ENCODE results near the gene DSG4. TPM values are rescaled to one million over a fixed set of nuclear protein-coding genes. Genes with fewer than 3 reads are reported as not detected.
"Not testable (repeated sequence)": the region's sequence is repeated elsewhere in the genome, so short reads cannot be mapped to it uniquely, and the experiment has no call there.

The DSG4 gene, protein sequence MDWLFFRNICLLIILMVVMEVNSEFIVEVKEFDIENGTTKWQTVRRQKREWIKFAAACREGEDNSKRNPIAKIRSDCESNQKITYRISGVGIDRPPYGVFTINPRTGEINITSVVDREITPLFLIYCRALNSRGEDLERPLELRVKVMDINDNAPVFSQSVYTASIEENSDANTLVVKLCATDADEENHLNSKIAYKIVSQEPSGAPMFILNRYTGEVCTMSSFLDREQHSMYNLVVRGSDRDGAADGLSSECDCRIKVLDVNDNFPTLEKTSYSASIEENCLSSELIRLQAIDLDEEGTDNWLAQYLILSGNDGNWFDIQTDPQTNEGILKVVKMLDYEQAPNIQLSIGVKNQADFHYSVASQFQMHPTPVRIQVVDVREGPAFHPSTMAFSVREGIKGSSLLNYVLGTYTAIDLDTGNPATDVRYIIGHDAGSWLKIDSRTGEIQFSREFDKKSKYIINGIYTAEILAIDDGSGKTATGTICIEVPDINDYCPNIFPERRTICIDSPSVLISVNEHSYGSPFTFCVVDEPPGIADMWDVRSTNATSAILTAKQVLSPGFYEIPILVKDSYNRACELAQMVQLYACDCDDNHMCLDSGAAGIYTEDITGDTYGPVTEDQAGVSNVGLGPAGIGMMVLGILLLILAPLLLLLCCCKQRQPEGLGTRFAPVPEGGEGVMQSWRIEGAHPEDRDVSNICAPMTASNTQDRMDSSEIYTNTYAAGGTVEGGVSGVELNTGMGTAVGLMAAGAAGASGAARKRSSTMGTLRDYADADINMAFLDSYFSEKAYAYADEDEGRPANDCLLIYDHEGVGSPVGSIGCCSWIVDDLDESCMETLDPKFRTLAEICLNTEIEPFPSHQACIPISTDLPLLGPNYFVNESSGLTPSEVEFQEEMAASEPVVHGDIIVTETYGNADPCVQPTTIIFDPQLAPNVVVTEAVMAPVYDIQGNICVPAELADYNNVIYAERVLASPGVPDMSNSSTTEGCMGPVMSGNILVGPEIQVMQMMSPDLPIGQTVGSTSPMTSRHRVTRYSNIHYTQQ
- under 1 TPM in 3 of 4 donors, not detected in 1; 0.09 to 0.63 (median 0.19) TPM for total RNA-seq

DNA sequence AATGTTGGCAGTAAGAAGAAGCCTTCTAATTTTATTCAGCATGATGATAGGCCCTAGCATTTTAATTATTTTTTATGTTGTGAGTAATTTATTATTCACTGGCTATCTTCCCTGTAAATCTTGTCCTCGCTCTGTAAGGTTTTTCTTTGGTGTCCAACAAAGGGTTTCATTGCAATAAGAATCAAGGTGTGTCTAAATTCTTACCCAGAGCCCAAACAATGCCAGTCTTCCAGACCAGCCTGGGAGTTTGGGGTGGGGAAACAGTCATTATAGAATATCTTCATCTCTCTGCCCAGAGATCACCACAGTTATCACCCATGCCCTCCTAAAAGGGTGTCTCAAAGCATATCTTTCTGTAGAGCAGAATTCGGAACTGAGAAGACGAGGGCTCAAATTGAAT lies at the start of gene DSG4:
Gene DSG4 (plus strand): TSS at position 301 of the 400 bp plus-strand sequence. CDS start 135 bp downstream, outside the sequence.
- DNase-seq (ENCODE audit: low spot score) (no peak), ATAC-seq (ENCODE audit: low FRiP score) (no peak)
- TF ChIP-seq, protein P1, sequence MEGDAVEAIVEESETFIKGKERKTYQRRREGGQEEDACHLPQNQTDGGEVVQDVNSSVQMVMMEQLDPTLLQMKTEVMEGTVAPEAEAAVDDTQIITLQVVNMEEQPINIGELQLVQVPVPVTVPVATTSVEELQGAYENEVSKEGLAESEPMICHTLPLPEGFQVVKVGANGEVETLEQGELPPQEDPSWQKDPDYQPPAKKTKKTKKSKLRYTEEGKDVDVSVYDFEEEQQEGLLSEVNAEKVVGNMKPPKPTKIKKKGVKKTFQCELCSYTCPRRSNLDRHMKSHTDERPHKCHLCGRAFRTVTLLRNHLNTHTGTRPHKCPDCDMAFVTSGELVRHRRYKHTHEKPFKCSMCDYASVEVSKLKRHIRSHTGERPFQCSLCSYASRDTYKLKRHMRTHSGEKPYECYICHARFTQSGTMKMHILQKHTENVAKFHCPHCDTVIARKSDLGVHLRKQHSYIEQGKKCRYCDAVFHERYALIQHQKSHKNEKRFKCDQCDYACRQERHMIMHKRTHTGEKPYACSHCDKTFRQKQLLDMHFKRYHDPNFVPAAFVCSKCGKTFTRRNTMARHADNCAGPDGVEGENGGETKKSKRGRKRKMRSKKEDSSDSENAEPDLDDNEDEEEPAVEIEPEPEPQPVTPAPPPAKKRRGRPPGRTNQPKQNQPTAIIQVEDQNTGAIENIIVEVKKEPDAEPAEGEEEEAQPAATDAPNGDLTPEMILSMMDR (IDR thresholded peaks at IDR 0.05), result no peak

DNA sequence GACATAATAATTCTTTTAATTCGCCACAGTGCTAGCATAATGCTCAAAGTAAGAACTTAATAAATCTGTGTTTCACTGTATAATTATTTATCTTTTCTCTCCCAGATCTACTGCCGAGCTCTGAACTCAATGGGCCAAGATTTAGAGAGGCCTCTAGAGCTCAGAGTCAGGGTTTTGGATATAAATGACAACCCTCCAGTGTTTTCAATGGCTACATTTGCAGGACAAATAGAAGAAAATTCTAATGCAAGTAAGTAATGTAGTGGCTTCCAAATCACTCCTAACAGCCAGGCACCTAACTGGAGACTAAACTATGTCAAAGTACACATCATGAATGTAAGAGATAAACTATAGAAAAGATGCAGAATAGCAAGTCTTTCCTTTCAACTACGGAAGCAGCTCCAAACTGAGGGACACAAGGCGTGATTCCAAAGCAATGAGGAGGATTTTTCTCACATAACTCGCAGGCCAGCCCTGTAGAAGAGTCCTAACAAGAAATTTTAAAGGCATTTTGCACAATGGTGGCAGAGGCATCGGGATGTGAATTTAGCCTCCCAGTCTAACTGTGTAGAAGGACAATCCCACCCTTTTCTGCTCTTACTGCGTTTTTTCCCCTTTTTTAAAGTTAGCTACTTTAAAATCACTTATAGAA lies 46.7 kb upstream of the DSG4 start:
- DNase-seq (ENCODE audit: low spot score) (no peak), ATAC-seq (ENCODE audit: low FRiP score) (no peak)
- TF ChIP-seq, protein P1 (IDR thresholded peaks at IDR 0.05), result no peak

DNA sequence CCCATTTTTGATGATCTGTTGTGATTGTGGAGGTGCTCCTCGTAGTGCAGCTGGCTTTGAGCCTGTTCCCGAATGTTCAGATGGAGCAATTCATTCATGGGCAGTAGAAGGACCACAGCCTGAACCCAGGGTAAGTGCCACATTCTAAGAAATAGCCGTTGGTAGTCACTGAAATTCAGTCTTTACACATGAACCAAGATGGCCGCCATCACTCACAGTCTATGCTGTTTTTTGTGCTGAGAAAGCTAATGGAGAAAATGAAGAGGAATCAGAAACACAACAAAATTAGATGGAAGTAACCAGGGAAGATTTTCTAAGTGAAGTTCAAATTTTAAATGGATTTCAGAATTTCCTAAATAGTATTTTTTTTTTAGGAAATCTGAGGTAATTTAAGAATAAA lies 33.1 kb upstream of the DSG4 start:
- ATAC-seq (ENCODE audit: low FRiP score), result no peak
- DNase-seq (ENCODE audit: low spot score), result no peak
- TF ChIP-seq, protein P1 (IDR thresholded peaks at IDR 0.05), result no peak

DNA sequence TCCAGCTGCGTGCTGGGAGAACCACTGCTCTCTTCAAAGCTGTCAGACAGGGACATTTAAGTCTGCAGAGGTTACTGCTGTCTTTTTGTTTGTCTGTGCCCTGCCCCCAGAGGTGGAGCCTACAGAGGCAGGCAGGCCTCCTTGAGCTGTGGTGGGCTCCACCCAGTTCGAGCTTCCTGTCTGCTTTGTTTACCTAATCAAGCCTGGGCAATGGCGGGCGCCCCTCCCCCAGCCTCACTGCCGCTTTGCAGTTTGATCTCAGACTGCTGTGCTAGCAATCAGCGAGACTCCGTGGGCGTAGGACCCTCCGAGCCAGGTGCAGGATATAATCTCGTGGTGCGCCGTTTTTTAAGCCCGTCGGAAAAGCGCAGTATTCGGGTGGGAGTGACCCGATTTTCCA lies 23.2 kb upstream of the DSG4 start:
- DNase-seq (ENCODE audit: low spot score), result not testable (repeated sequence)

DNA sequence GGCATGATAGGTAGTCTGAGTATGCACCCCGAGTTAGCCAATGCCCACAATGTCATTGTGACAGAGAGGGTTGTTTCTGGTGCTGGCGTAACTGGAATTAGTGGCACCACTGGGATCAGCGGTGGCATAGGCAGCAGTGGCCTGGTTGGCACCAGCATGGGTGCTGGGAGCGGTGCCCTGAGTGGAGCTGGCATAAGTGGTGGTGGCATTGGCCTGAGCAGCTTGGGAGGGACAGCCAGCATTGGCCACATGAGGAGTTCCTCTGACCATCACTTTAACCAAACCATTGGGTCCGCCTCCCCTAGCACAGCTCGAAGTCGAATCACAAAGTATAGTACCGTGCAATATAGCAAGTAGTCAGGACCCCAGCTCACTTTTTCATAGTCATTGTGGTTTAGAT lies 21.6 kb upstream of the DSG4 start:
- no peak for DNase-seq (ENCODE audit: low spot score)
- ATAC-seq (ENCODE audit: low FRiP score), result no peak
- TF ChIP-seq, protein P1 (IDR thresholded peaks at IDR 0.05), result no peak

More for the DNA sequence above, 23.2 kb upstream of the DSG4 start:
- not testable (repeated sequence) for ATAC-seq (ENCODE audit: low FRiP score)

DNA sequence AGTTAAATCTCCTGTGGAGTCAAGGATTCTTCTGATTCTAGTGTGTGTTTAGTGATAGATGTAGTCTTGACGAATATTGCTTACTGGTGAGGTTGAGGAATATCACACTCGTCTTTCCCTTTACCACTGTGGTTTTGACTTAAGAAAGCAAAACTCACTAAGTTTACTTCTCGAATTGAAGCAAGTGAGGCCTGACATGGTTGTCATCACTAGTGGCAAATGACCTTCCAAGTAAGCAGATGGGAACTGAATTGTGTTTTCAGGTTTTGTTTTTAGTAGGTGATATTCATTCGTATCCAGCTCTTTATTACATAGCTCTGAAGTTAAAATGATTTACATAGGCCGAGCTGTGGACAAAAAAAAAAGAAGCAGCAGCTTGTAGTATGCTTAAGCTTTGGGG lies 20.6 kb upstream of the DSG4 start:
- ATAC-seq (ENCODE audit: low FRiP score), result no peak
- TF ChIP-seq, protein P1 (IDR thresholded peaks at IDR 0.05), result no peak
- no peak for DNase-seq (ENCODE audit: low spot score)

DNA sequence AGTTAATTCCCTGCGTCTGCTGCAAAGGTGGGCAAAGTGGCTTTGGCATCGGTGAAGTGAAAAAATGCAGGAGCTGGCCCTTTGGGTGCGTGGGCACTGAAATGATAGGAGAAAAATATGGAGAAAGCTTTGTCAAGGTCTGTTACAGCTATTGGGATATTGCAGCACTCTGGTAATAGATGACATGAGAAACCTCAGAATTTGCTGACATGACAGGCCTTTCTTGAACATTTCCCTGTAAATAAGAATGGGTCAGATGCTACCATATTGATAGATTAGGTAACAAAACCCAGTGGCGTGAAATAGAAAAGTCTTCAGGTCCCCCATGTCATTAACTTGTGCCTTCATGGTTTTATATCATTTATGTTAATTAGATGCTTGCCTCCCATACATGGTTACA lies 12.4 kb upstream of the DSG4 start:
- TF ChIP-seq, protein P1 (IDR thresholded peaks at IDR 0.05), result no peak
- no peak for ATAC-seq (ENCODE audit: low FRiP score)
- DNase-seq (ENCODE audit: low spot score), result no peak
